Jurkat, Clone E6-1 (cell line): Measurements from ENCODE around the gene FNIP2.
"Not testable (repeated sequence)": the region's sequence is repeated elsewhere in the genome, so short reads cannot be mapped to it uniquely, and the experiment has no call there.

Source experiments
- DNase-seq: peaks from one replicate; pipeline ENCODE4 v3.0.0-alpha.2; 2011; ENCODE audit warnings: low read depth, low spot score
- H3K4me3 ChIP-seq: 2 replicates; pipeline ENCODE4 v1.5.1; 2011; ENCODE audit warnings: mild to moderate bottlenecking, low read length, control low read depth, moderate library complexity

The FNIP2 gene

GRCh38 chr4:158826057-158826456 lies 57.2 kb downstream of the FNIP2 start:
- DNase-seq, result no peak
- no peak overlapping the region for H3K4me3 ChIP-seq

GRCh38 chr4:158826882-158827281 lies 58.1 kb downstream of the FNIP2 start:
- H3K4me3 ChIP-seq, result peak overlapping the region; percentile 9; the same call in 1 of the 2 replicates
- DNase-seq, result peak; percentile 64

- H3K4me3 ChIP-seq, result no peak overlapping the region
- DNase-seq, result no peak
Measured at GRCh38 chr4:158827543-158827981, 58.7 kb downstream of the FNIP2 start.

GRCh38 chr4:158828151-158828550 lies 59.3 kb downstream of the FNIP2 start:
- not testable (repeated sequence) for H3K4me3 ChIP-seq, DNase-seq

- no peak for DNase-seq
- no peak overlapping the region for H3K4me3 ChIP-seq
Measured at GRCh38 chr4:158829254-158829653, 60.4 kb downstream of the FNIP2 start.

GRCh38 chr4:158833602-158834001 lies 64.8 kb downstream of the FNIP2 start:
- DNase-seq, result no peak
- no peak overlapping the region for H3K4me3 ChIP-seq

GRCh38 chr4:158835226-158836001 lies 66.6 kb downstream of the FNIP2 start:
- no peak for DNase-seq
- no peak overlapping the region for H3K4me3 ChIP-seq

GRCh38 chr4:158836002-158836369 lies 67.2 kb downstream of the FNIP2 start:
- DNase-seq, result no peak

GRCh38 chr4:158836828-158837449 lies 68.1 kb downstream of the FNIP2 start:
- DNase-seq, result no peak
- H3K4me3 ChIP-seq, result no peak overlapping the region

More at GRCh38 chr4:158836002-158836369, 67.2 kb downstream of the FNIP2 start:
- H3K4me3 ChIP-seq, result no peak overlapping the region

GRCh38 chr4:158837527-158838141 lies 68.8 kb downstream of the FNIP2 start:
- no peak overlapping the region for H3K4me3 ChIP-seq
- no peak for DNase-seq

GRCh38 chr4:158840131-158840530 lies 71.3 kb downstream of the FNIP2 start:
- no peak overlapping the region for H3K4me3 ChIP-seq
- no peak for DNase-seq

GRCh38 chr4:158841540-158841939 lies 72.7 kb downstream of the FNIP2 start:
- no peak for DNase-seq
- H3K4me3 ChIP-seq, result no peak overlapping the region

- no peak overlapping the region for H3K4me3 ChIP-seq
Measured at GRCh38 chr4:158845311-158846041, 76.7 kb downstream of the FNIP2 start.

GRCh38 chr4:158847535-158847934 lies 78.7 kb downstream of the FNIP2 start:
- no peak overlapping the region for H3K4me3 ChIP-seq
- no peak for DNase-seq

More at GRCh38 chr4:158845311-158846041, 76.7 kb downstream of the FNIP2 start:
- no peak for DNase-seq

- H3K4me3 ChIP-seq, result no peak overlapping the region
- no peak for DNase-seq
Measured at GRCh38 chr4:158849681-158850080, 80.9 kb downstream of the FNIP2 start.

GRCh38 chr4:158850371-158850770 lies 81.5 kb downstream of the FNIP2 start:
- no peak for DNase-seq
- no peak overlapping the region for H3K4me3 ChIP-seq

- peak; percentile 26 for DNase-seq
- H3K4me3 ChIP-seq, result no peak overlapping the region
Measured at GRCh38 chr4:158850800-158851644, 82.2 kb downstream of the FNIP2 start.

- no peak overlapping the region for H3K4me3 ChIP-seq
- no peak for DNase-seq
Measured at GRCh38 chr4:158854236-158854635, 85.4 kb downstream of the FNIP2 start.

GRCh38 chr4:158856852-158857251 lies 88.0 kb downstream of the FNIP2 start:
- peak; percentile 37 for DNase-seq
- H3K4me3 ChIP-seq, result no peak overlapping the region
